ENCODE data around the gene AP3S2.
A peak's percentile ranks its signal among the peaks of the same experiment; 100 is the strongest.

Gene AP3S2

GRCh38 chr15:89910891-89911626 is 17.3 kb upstream of the AP3S2 start:
- Mint-ChIP-seq H3K9me3 (ENCODE audit: low read depth) (no peaks in the 10 kb centered on the region), H3K27me3 (peaks cover 17% of the 10 kb centered on the region), H3K4me1 (ENCODE audit: low read depth) (peaks cover 8% of the 10 kb centered on the region), H3K27ac (no peak overlapping the region), H3K4me3 (peak overlapping the region; percentile 38), H3K36me3 (no peaks in the 10 kb centered on the region)

GRCh38 chr15:89909611-89910010 is 15.8 kb upstream of the AP3S2 start:
- no peaks in the 10 kb centered on the region for H3K9me3 Mint-ChIP-seq (ENCODE audit: low read depth)
- H3K27me3 Mint-ChIP-seq = peaks cover 14% of the 10 kb centered on the region
- H3K4me1 Mint-ChIP-seq (ENCODE audit: low read depth) = peaks cover 8% of the 10 kb centered on the region
- no peak overlapping the region for H3K4me3 Mint-ChIP-seq
- no peaks in the 10 kb centered on the region for H3K36me3 Mint-ChIP-seq
- H3K27ac Mint-ChIP-seq = no peak overlapping the region

GRCh38 chr15:89908226-89908625 is 14.4 kb upstream of the AP3S2 start:
- Mint-ChIP-seq H3K36me3 (no peaks in the 10 kb centered on the region), H3K4me1 (ENCODE audit: low read depth) (peaks cover 8% of the 10 kb centered on the region), H3K27me3 (peaks cover 12% of the 10 kb centered on the region), H3K9me3 (ENCODE audit: low read depth) (no peaks in the 10 kb centered on the region), H3K27ac (no peak overlapping the region), H3K4me3 (no peak overlapping the region)

GRCh38 chr15:89907289-89907688 is 13.5 kb upstream of the AP3S2 start:
- no peak overlapping the region for H3K27ac Mint-ChIP-seq
- H3K4me1 Mint-ChIP-seq (ENCODE audit: low read depth) = peaks cover 5% of the 10 kb centered on the region
- H3K9me3 Mint-ChIP-seq (ENCODE audit: low read depth) = no peaks in the 10 kb centered on the region
- H3K4me3 Mint-ChIP-seq = no peak overlapping the region
- H3K27me3 Mint-ChIP-seq = peaks cover 12% of the 10 kb centered on the region
- H3K36me3 Mint-ChIP-seq = no peaks in the 10 kb centered on the region

GRCh38 chr15:89905846-89906378 is 12.1 kb upstream of the AP3S2 start:
- no peak overlapping the region for H3K27ac Mint-ChIP-seq
- peaks cover 3% of the 10 kb centered on the region for H3K27me3 Mint-ChIP-seq
- no peaks in the 10 kb centered on the region for H3K9me3 Mint-ChIP-seq (ENCODE audit: low read depth)
- H3K4me1 Mint-ChIP-seq (ENCODE audit: low read depth) = peaks cover 3% of the 10 kb centered on the region
- no peaks in the 10 kb centered on the region for H3K36me3 Mint-ChIP-seq
- H3K4me3 Mint-ChIP-seq = no peak overlapping the region

- Mint-ChIP-seq H3K9me3 (ENCODE audit: low read depth) (no peaks in the 10 kb centered on the region), H3K27me3 (no peaks in the 10 kb centered on the region), H3K4me3 (no peak overlapping the region), H3K27ac (no peak overlapping the region), H3K36me3 (no peaks in the 10 kb centered on the region), H3K4me1 (ENCODE audit: low read depth) (peaks cover 3% of the 10 kb centered on the region)
These were observed 10.7 kb upstream of the AP3S2 start for GRCh38 chr15:89904519-89904918.

- H3K27me3 Mint-ChIP-seq = no peaks in the 10 kb centered on the region
- no peaks in the 10 kb centered on the region for H3K9me3 Mint-ChIP-seq (ENCODE audit: low read depth)
- H3K36me3 Mint-ChIP-seq = no peaks in the 10 kb centered on the region
- peaks cover 3% of the 10 kb centered on the region for H3K4me1 Mint-ChIP-seq (ENCODE audit: low read depth)
- no peak overlapping the region for H3K27ac Mint-ChIP-seq
- no peak overlapping the region for H3K4me3 Mint-ChIP-seq
These were observed 10.0 kb upstream of the AP3S2 start for GRCh38 chr15:89903858-89904130.

- Mint-ChIP-seq H3K4me3 (no peak overlapping the region), H3K36me3 (no peaks in the 10 kb centered on the region), H3K9me3 (ENCODE audit: low read depth) (no peaks in the 10 kb centered on the region), H3K27ac (no peak overlapping the region), H3K4me1 (ENCODE audit: low read depth) (peaks cover 2% of the 10 kb centered on the region), H3K27me3 (no peaks in the 10 kb centered on the region)
These were observed 9.4 kb upstream of the AP3S2 start for GRCh38 chr15:89903015-89903857.

- Mint-ChIP-seq H3K9me3 (ENCODE audit: low read depth) (no peaks in the 10 kb centered on the region), H3K27ac (no peak overlapping the region), H3K36me3 (no peaks in the 10 kb centered on the region), H3K4me1 (ENCODE audit: low read depth) (no peaks in the 10 kb centered on the region), H3K27me3 (no peaks in the 10 kb centered on the region), H3K4me3 (no peak overlapping the region)
These were observed 7.1 kb upstream of the AP3S2 start for GRCh38 chr15:89900849-89901248.

GRCh38 chr15:89899951-89900567 is 6.3 kb upstream of the AP3S2 start:
- Mint-ChIP-seq H3K9me3 (ENCODE audit: low read depth) (no peaks in the 10 kb centered on the region), H3K27ac (no peak overlapping the region), H3K4me1 (ENCODE audit: low read depth) (peaks cover 1% of the 10 kb centered on the region), H3K27me3 (no peaks in the 10 kb centered on the region), H3K4me3 (no peak overlapping the region), H3K36me3 (no peaks in the 10 kb centered on the region)

GRCh38 chr15:89899295-89899945 is 5.6 kb upstream of the AP3S2 start:
- H3K27me3 Mint-ChIP-seq = no peaks in the 10 kb centered on the region
- H3K9me3 Mint-ChIP-seq (ENCODE audit: low read depth) = no peaks in the 10 kb centered on the region
- peaks cover 4% of the 10 kb centered on the region for H3K4me1 Mint-ChIP-seq (ENCODE audit: low read depth)
- H3K27ac Mint-ChIP-seq = no peak overlapping the region
- H3K4me3 Mint-ChIP-seq = no peak overlapping the region
- no peaks in the 10 kb centered on the region for H3K36me3 Mint-ChIP-seq

GRCh38 chr15:89898614-89899294 is 5.0 kb upstream of the AP3S2 start:
- H3K36me3 Mint-ChIP-seq = no peaks in the 10 kb centered on the region
- H3K4me3 Mint-ChIP-seq = no peak overlapping the region
- H3K9me3 Mint-ChIP-seq (ENCODE audit: low read depth) = no peaks in the 10 kb centered on the region
- H3K27me3 Mint-ChIP-seq = no peaks in the 10 kb centered on the region
- no peak overlapping the region for H3K27ac Mint-ChIP-seq
- peaks cover 7% of the 10 kb centered on the region for H3K4me1 Mint-ChIP-seq (ENCODE audit: low read depth)

- no peaks in the 10 kb centered on the region for H3K27me3 Mint-ChIP-seq
- H3K4me1 Mint-ChIP-seq (ENCODE audit: low read depth) = peaks cover 11% of the 10 kb centered on the region
- no peak overlapping the region for H3K4me3 Mint-ChIP-seq
- H3K9me3 Mint-ChIP-seq (ENCODE audit: low read depth) = no peaks in the 10 kb centered on the region
- H3K36me3 Mint-ChIP-seq = no peaks in the 10 kb centered on the region
- H3K27ac Mint-ChIP-seq = no peak overlapping the region
These were observed 4.4 kb upstream of the AP3S2 start for GRCh38 chr15:89898146-89898545.

- peak overlapping the region; percentile 97 for H3K4me3 Mint-ChIP-seq
- peaks cover 37% of the 10 kb centered on the region for H3K4me1 Mint-ChIP-seq (ENCODE audit: low read depth)
- H3K9me3 Mint-ChIP-seq (ENCODE audit: low read depth) = no peaks in the 10 kb centered on the region
- H3K27ac Mint-ChIP-seq = peak overlapping the region; percentile 92
- H3K27me3 Mint-ChIP-seq = no peaks in the 10 kb centered on the region
- peaks cover 2% of the 10 kb centered on the region for H3K36me3 Mint-ChIP-seq
These were observed 767 bp downstream of the AP3S2 start for GRCh38 chr15:89893027-89893426.

All from activated naive CD8-positive, alpha-beta T cell (primary cell).